GM18526 (cell line): Measurements from ENCODE around the gene SLC19A1.

Experiments used
- POLR2A ChIP-seq: IDR thresholded peaks from 3 replicates; pipeline ENCODE4 v1.6.1; 2011; ENCODE audit not compliant: insufficient read length; ENCODE audit errors: extremely low read depth

The SLC19A1 gene

GRCh38 chr21:45470773-45471524 lies 71.3 kb downstream of the SLC19A1 start:
- TF ChIP-seq POLR2A: no peak

GRCh38 chr21:45470087-45470515 lies 72.1 kb downstream of the SLC19A1 start:
- TF ChIP-seq POLR2A: no peak

- TF ChIP-seq POLR2A: no peak
Measured at GRCh38 chr21:45469273-45470086, 72.8 kb downstream of the SLC19A1 start.

- no peak for TF ChIP-seq POLR2A
Measured at GRCh38 chr21:45468971-45469272, 73.3 kb downstream of the SLC19A1 start.

DNA sequence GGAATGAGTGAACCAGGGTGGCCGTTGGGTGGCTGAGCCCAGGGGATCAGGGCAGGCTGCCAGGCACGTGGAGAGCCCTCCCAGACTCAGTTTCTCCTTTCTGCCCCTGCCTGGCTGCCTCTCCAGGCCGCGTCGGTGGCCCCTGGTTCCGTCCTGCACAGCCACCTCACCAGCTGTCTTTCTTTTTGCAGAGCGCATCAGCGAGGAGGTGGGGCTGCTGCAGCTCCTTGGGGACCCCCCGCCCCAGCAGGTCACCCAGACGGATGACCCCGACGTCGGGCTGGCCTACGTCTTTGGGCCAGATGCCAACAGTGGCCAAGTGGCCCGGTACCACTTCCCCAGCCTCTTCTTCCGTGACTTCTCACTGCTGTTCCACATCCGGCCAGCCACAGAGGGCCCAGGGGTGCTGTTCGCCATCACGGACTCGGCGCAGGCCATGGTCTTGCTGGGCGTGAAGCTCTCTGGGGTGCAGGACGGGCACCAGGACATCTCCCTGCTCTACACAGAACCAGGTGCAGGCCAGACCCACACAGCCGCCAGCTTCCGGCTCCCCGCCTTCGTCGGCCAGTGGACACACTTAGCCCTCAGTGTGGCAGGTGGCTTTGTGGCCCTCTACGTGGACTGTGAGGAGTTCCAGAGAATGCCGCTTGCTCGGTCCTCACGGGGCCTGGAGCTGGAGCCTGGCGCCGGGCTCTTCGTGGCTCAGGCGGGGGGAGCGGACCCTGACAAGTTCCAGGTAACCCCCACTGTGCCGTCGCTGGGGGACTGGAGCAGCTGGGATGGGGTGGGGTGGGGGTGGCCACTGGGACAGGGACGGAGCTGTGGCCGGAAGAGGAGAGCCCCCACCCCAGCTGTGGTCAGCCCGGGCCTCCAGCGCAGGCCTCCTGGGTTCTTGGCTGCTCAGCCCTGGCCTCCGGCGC lies 73.9 kb downstream of the SLC19A1 start:
- no peak for TF ChIP-seq POLR2A

GRCh38 chr21:45467221-45467779 lies 74.9 kb downstream of the SLC19A1 start:
- TF ChIP-seq POLR2A: no peak

GRCh38 chr21:45466330-45467220 lies 75.7 kb downstream of the SLC19A1 start:
- no peak for TF ChIP-seq POLR2A

DNA sequence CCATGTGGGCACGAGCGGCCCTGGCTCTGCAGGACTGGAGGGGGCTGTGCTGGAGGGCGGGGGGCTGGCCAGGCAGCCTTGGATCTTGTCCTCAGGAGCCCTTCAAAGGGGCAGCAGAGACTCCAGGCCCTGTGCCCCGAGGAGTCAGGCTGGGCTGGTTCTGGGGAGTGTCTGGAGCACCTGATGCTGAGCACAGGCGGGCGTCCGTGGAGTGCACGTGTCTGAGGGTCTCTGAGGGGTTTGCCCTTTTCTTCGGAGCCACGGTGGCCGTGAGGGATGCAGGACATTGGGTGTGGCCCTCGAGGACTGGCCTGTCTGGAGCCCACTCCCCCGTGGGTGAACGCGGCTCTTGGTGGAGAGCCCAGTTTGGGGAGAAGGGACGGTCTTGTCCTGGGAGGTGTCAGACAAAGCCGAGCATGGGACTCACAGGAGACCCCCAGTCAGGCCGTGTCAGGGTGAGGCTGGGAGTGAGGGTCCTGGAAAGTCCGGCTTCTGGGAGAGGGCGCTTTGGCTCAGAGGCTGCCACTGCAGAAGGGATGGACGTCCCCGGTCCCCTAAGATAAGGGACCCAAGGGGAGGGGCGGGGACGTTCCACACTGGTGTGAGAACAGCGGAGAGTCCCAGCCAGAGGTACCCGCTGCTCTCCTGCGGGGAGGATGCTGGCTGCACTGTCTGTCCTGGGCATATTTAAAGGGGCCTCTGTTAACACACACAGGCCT lies 76.5 kb downstream of the SLC19A1 start:
- no peak for TF ChIP-seq POLR2A

GRCh38 chr21:45465105-45465504 lies 77.1 kb downstream of the SLC19A1 start:
- no peak for TF ChIP-seq POLR2A

GRCh38 chr21:45464309-45464708 lies 77.9 kb downstream of the SLC19A1 start:
- no peak for TF ChIP-seq POLR2A

DNA sequence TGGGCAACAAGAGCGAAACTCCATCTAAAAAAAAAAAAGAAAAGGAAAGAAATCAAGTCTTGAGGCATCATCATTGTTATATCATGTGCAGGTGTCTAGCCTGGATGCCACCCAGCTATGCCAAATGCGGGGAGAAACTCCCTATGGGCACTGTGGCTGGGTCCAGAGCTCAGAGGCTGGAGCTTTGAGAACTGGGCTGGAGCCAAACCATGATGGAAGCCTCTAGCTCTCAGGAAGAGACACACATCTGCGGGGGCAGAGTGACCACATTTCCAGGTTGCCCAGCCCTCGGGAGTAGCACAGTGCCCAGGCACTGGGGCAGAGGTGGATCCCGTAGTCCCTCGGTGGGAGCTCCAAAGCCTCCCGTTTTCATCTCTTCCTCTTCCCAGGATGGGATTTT lies 78.4 kb downstream of the SLC19A1 start:
- no peak for TF ChIP-seq POLR2A

DNA sequence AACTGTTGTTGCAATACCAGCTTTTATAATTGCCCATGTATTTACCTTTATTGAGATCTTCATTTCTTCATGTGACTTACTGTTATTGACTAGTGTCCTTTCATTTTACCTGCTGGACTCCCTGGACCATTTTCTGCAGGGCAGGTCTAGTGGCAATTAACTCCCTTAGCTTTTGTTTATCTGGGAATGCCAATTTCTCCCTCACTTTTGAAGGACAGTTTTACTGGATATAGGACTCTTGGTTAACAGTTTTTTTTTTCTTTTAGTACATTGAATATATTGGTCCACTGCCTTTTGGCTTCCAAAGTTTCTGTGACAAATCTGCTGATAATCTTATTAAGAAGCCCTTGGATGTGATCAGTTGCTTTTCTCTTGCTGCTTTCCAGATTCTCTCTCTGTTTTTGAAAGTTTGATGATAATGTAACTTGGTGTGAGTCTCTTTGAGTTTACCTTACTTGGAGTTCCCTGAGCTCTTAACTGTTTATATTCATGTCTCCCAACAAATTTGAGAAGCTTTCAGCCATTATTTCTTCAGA lies 80.4 kb downstream of the SLC19A1 start:
- no peak for TF ChIP-seq POLR2A

DNA sequence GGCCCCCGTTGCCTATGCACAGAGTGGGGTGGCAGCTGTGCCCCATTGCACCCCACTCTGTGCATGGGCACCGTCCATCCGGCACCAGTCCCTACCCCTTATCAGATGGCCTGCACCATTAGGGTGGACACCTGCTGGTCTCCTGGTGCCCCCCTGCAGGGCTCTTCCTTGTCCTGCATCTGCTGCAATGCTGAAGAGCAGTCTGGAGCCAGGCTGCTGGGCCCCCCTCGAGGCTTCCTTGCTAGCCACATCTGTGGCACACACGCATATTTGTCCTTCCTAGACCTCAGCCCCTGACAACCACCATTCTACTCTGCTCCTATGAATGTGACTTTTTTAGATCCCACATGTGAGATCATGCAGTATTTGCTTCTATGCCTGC lies 80.9 kb downstream of the SLC19A1 start:
- no peak for TF ChIP-seq POLR2A
